ENCODE results near the gene KCNJ18.
"Not testable (repeated sequence)": the region's sequence is repeated elsewhere in the genome, so short reads cannot be mapped to it uniquely, and the experiment has no call there.

Gene KCNJ18

GRCh38 chr17:21702521-21702920, 10.2 kb downstream of the KCNJ18 start:
- DNase-seq = not testable (repeated sequence)

DNA sequence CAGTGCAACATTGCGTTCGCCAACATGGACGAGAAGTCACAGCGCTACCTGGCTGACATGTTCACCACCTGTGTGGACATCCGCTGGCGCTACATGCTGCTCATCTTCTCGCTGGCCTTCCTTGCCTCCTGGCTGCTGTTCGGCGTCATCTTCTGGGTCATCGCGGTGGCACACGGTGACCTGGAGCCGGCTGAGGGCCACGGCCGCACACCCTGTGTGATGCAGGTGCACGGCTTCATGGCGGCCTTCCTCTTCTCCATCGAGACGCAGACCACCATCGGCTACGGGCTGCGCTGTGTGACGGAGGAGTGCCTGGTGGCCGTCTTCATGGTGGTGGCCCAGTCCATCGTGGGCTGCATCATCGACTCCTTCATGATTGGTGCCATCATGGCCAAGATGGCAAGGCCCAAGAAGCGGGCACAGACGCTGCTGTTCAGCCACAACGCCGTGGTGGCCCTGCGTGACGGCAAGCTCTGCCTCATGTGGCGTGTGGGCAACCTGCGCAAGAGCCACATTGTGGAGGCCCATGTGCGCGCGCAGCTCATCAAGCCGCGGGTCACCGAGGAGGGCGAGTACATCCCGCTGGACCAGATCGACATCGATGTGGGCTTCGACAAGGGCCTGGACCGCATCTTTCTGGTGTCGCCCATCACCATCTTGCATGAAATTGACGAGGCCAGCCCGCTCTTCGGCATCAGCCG, 10.8 kb downstream of the KCNJ18 start:
- DNase-seq = not testable (repeated sequence)

GRCh38 chr17:21703891-21704872, 11.9 kb downstream of the KCNJ18 start:
- not testable (repeated sequence) for DNase-seq

GRCh38 chr17:21705021-21705601, 12.8 kb downstream of the KCNJ18 start:
- DNase-seq = no peak

- DNase-seq = not testable (repeated sequence)
Measured at GRCh38 chr17:21705746-21706145, 13.4 kb downstream of the KCNJ18 start.

- not testable (repeated sequence) for DNase-seq
Measured at GRCh38 chr17:21706546-21706945, 14.2 kb downstream of the KCNJ18 start.

DNA sequence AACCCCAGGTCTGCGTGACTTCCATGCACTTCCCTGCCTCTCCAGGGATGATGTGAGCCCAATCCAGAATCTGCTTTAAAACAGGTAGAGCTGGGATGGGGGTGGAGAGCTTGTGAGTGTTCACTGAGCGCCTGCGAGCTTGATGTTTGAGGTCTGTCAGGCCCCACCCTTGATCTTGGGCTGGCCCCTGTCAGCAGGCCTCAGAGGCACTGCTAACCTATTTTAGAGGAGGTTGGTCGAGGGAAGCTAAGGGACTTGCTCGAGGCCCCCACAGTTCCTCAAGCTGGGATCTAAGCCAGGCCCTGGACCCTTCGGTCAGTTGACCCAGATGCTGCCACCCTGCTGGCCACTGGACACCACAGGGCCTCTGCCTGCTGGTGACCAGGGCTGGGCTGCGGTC, 14.8 kb downstream of the KCNJ18 start:
- DNase-seq = not testable (repeated sequence)

- not testable (repeated sequence) for DNase-seq
Measured at GRCh38 chr17:21707711-21708611, 15.6 kb downstream of the KCNJ18 start.

GRCh38 chr17:21708612-21709535, 16.6 kb downstream of the KCNJ18 start:
- not testable (repeated sequence) for DNase-seq

GRCh38 chr17:21709994-21710393, 17.7 kb downstream of the KCNJ18 start:
- not testable (repeated sequence) for DNase-seq

DNA sequence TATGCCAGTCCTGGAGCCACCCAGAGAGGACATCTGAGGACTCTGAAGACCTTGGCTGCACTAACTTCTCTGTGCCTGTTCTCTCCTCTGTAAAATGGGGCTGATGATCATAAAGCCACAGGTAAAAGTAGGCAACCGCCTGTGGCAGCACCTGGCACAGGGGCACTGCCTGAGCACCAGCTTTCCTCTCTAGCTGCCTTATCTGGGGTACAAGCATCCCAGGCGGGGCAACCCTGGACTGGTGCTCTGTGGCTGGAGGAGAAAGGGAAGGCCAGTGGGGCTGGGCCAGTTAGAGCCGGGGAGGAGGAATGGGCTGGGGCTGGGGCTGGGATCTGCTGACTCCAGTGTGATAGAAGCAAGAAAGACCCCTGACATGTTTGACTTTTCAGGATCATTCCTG, 18.2 kb downstream of the KCNJ18 start:
- DNase-seq = not testable (repeated sequence)

GRCh38 chr17:21711182-21711581, 18.9 kb downstream of the KCNJ18 start:
- DNase-seq = no peak

DNA sequence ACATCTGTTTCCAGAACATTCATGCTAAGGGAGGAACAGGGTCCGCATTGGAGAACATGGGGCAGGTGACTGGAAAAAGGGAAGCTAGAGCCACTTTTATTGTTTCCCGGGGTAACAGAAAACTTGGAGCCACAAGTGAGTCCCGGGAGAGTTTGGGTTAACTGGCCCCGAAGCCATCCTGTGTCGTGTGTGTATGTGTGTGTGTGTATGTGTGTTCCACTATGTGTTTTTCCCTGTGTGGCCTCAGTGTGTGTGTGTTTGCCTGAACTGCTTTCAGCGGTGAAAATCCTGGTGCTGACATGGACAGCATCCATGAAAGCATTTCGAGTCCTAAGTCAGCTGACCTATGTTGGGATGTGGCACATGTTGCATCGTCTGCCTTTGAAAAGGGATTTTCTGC, 20.7 kb downstream of the KCNJ18 start:
- not testable (repeated sequence) for DNase-seq

DNA sequence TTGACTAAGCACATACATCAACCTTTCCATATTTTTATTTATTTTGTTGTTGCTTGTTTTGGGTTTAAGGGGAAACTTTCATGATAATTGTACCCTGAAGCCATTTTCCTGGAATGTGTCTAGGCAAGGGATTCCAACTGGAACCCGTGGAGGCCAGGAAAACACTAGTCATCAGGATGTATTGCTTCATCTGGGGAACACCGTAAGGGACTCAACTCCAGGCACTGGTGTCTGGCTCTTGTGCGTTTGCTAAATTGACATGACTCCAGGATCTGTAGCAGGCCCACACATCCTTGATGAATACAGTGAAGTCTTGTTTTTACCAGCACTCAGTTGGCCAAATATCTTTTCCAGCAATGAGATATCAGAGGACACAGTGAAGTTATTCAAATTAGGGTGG, 21.3 kb downstream of the KCNJ18 start:
- not testable (repeated sequence) for DNase-seq

DNA sequence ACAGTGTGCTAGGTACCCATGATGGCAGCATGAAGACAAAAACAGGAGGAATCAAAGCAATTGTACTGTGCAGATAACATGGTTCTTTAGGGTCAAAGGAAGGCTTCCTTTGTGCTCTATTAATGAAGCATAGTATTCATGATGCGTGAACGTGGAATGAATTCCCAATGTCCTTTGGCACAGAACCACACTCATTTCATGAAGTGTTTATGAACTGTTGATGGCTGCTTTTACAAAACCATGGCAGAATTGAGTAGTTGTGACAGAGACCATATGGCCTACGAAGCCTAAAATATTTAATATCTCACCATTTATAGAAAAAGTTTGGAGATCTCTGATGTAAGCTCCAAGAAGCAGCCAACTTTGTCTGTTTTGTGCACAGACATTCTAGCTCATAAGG, 22.4 kb downstream of the KCNJ18 start:
- DNase-seq = not testable (repeated sequence)

DNA sequence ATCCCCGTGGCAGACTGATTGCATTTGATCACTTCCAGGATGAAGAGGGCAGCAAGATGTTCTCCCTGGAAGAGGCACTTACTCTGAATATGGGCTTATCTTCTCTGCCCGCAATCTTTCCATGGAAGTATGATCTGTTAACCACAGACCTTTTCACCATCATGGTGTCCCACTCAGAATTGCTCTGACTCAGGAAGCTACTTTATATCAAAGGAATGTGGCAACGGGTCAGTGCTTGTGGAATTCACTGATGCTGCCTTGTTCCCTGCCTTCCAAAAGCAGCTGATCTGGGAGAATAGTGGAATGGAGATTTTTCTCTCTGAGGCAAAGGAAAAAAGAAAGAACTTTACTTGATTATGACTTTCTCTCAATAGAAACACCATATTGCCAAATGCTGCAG, 23.6 kb downstream of the KCNJ18 start:
- DNase-seq = not testable (repeated sequence)

DNA sequence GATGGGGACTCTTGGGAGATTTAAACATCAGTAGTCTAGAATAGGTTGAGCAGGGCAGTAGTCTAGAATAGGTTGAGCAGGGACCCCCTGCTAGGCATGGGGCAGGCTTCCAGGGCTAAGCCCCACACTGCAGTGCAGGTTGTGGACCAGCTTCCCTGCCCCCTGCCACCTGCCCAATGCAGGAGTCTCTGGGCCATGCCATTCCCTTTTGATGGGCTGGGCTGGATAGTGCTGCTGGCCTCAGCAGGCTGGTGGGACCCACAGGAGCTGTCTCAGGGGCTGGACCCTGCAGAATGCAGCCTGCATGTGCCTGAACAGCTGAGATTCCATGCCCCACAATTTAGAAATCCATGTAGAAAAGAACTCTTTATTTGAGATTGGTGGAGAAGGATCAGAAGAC, 26.6 kb downstream of the KCNJ18 start:
- DNase-seq = not testable (repeated sequence)

GRCh38 chr17:21719511-21720226, 27.3 kb downstream of the KCNJ18 start:
- not testable (repeated sequence) for DNase-seq

DNA sequence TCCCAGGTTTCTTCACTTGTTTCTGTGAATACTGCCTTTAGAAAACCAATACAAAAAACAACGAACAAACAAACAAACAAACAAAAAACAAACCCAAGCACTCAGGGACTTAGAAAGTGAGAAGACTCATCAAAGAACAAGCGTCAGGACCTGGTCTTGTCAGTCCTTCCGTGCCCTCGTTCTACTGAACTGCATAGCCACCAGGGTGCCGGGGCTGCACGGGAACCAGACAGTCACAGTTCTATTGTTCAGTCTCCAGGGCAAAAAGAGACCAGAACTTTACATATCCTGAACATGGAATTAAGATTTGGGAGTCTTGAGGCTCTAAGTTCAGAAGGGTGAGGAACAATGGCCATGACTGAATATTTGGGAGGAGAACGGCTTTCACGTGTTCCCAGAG, 28.2 kb downstream of the KCNJ18 start:
- not testable (repeated sequence) for DNase-seq

Data from nucleus accumbens (tissue), 56 donors.